B cell (primary cell): Measurements from ENCODE around the gene LRP5. TPM values are rescaled to one million over a fixed set of nuclear protein-coding genes. Genes with fewer than 3 reads are reported as not detected.

Source experiments
- ATAC-seq: fragments of 200-7000 bp; cut with Tn5 transposase; one replicate; pipeline ENCODE4 v1.10.0; 2021; ENCODE audit warnings: low read depth, mild to moderate bottlenecking, moderate number of reproducible peaks, moderate library complexity
- CTCF ChIA-PET: fragments of 350-600 bp; sonication (Branson Sonifier 250); formaldehyde crosslinking; loops from one replicate; lab custom pipeline; 2021; ENCODE audit warnings: antibody characterized with exemption, inconsistent platforms; lab: Charles Lee
- POLR2A ChIA-PET: fragments of 350-600 bp; sonication (Branson Sonifier 250); formaldehyde crosslinking; loops from one replicate; lab custom pipeline; 2021; ENCODE audit warnings: antibody characterized with exemption; lab: Charles Lee
- DNase-seq: peaks from one replicate; pipeline ENCODE4 v3.0.0; 2013
- H2AFZ ChIP-seq: 2 replicates; pipeline ENCODE4 v1.6.1; 2012; ENCODE audit warnings: mild to moderate bottlenecking, low read depth, low read length; ENCODE audit not compliant: insufficient read depth, poor library complexity, severe bottlenecking
- H3K27ac ChIP-seq, 2 donors: 1 replicate in 1 of 2; 2 replicates in 1 of 2; pipeline ENCODE4 v1.5.1; 2012 to 2013; ENCODE audit warnings: low read length in 2 of 2, mild to moderate bottlenecking in 2 of 2, moderate library complexity in 1 of 2
- H3K27me3 ChIP-seq, 4 experiments: fragments of 200-600 bp in 1 of 4; sonication (generic) in 1 of 4; replicated peaks in 1 of 4; 1 replicate in 2 of 4; 2 replicates in 2 of 4; pipeline versions ENCODE4 v1.6.1 to v1.7.0; 2013 to 2016; ENCODE audit warnings: low read length in 3 of 4, mild to moderate bottlenecking in 2 of 4, mixed read lengths in 1 of 4, moderate library complexity in 1 of 4; ENCODE audit not compliant: insufficient read depth in 4 of 4, control insufficient read depth in 3 of 4; ENCODE audit errors: control extremely low read depth in 1 of 4
- H3K36me3 ChIP-seq, 2 experiments: replicated peaks in 1 of 2; 1 replicate in 1 of 2; 2 replicates in 1 of 2; pipeline versions ENCODE4 v1.6.1 to v1.7.1; 2013; ENCODE audit warnings: low read length in 1 of 2; ENCODE audit not compliant: insufficient read depth in 2 of 2, control insufficient read depth in 1 of 2; ENCODE audit errors: control extremely low read depth in 1 of 2, extremely low read depth in 1 of 2
- H3K4me1 ChIP-seq, 2 donors: fragments of 200-600 bp in 1 of 2; sonication (generic) in 1 of 2; 1 replicate in 1 of 2; 2 replicates in 1 of 2; pipeline versions ENCODE4 v1.5.1 to v1.6.1; 2013 to 2017; ENCODE audit warnings: low read length in 2 of 2; ENCODE audit not compliant: control insufficient read depth in 2 of 2, insufficient read depth in 2 of 2
- H3K4me2 ChIP-seq: replicated peaks from 2 replicates; pipeline ENCODE3; 2012; ENCODE audit warnings: mild to moderate bottlenecking, low read depth, low read length; ENCODE audit not compliant: poor library complexity, severe bottlenecking
- H3K4me3 ChIP-seq, 5 experiments: fragments of 200-600 bp in 1 of 5; sonication (generic) in 1 of 5; 1 replicate in 3 of 5; 2 replicates in 2 of 5; pipeline versions ENCODE4 v1.5.1 to v1.7.0; 2011 to 2016; ENCODE audit warnings: low read length in 4 of 5, mild to moderate bottlenecking in 4 of 5, low read depth in 2 of 5, control low read depth in 1 of 5, moderate library complexity in 1 of 5; ENCODE audit not compliant: insufficient read depth in 1 of 5; ENCODE audit errors: control extremely low read depth in 1 of 5, extremely low read depth in 1 of 5
- H3K79me2 ChIP-seq: fragments of 200-600 bp; sonication (generic); one replicate; pipeline ENCODE4 v1.6.0; 2016; ENCODE audit warnings: low read length; ENCODE audit not compliant: control insufficient read depth, insufficient read depth
- H3K9ac ChIP-seq: fragments of 200-600 bp; sonication (generic); 2 replicates; pipeline ENCODE4 v1.6.1; 2017; ENCODE audit warnings: mild to moderate bottlenecking, low read length, moderate library complexity
- H3K9me3 ChIP-seq, 3 donors: one replicate each; pipeline versions ENCODE4 v1.6.1 to v1.7.1; 2013; ENCODE audit warnings: low read length in 2 of 3; ENCODE audit not compliant: control insufficient read depth in 2 of 3, insufficient read depth in 1 of 3; ENCODE audit errors: control extremely low read depth in 1 of 3
- H4K20me1 ChIP-seq: 2 replicates; pipeline ENCODE4 v1.6.0; 2012; ENCODE audit warnings: mild to moderate bottlenecking, low read length; ENCODE audit not compliant: insufficient read depth, control insufficient read depth, poor library complexity, severe bottlenecking
- H3K27ac Mint-ChIP-seq: one replicate; pipeline ENCODE4 v1.8.0; 2021; ENCODE audit warnings: mixed read lengths
- H3K27me3 Mint-ChIP-seq: one replicate; pipeline ENCODE4 v1.8.0; 2021; ENCODE audit warnings: mixed read lengths
- H3K4me1 Mint-ChIP-seq: one replicate; pipeline ENCODE4 v1.8.0; 2021; ENCODE audit warnings: mixed read lengths
- H3K4me3 Mint-ChIP-seq: one replicate; pipeline ENCODE4 v1.8.0; 2021; ENCODE audit warnings: mixed read lengths
- H3K9me3 Mint-ChIP-seq: one replicate; pipeline ENCODE4 v1.8.0; 2022; ENCODE audit warnings: mixed read lengths; ENCODE audit not compliant: insufficient read depth
- CTCF ChIP-seq: fragments of 200-600 bp; IDR thresholded peaks from one replicate; pipeline ENCODE4 v1.8.0; 2022; ENCODE audit warnings: antibody characterized with exemption, mild to moderate bottlenecking
- EZH2 ChIP-seq: IDR thresholded peaks from 2 replicates; pipeline ENCODE4 v1.6.1; 2012; ENCODE audit warnings: borderline replicate concordance, low read depth, mild to moderate bottlenecking, moderate library complexity, low read length; ENCODE audit not compliant: insufficient read depth, poor library complexity, severe bottlenecking
- WGBS: methylation state at CpG from one replicate; pipeline ENCODE4 v1.1.5; 2013; ENCODE audit warnings: missing lambda C conversion rate; ENCODE audit not compliant: insufficient coverage; 5-methylcytosine and 5-hydroxymethylcytosine counted together
- intact Hi-C: fragments of 100-400 bp; cut with micrococcal nuclease; formaldehyde crosslinking; loops from one replicate; pipeline ENCODE4 v1.10.0; 2022
- polyA plus RNA-seq: library from polyadenylated mRNA; depleted of rRNA; stranded (reverse); fragments of >200 nt; gene quantifications from 2 replicates; pipeline ENCODE4 v1.2.3, GENCODE V29; 2012
- total RNA-seq, 2 donors: library from RNA; stranded (reverse); fragments of 120-200 nt in 1 of 2; gene quantifications; 1 replicate in 1 of 2; 2 replicates in 1 of 2; pipeline versions ENCODE4 v1.2.3 to v1.2.4, GENCODE V29; 2013 to 2022

Gene LRP5
- total and polyA plus RNA-seq, 2 donors (not counting 1 experiment from before 2014, with no cell fraction given): 2.4 to 13.9 TPM

- Histone ChIP-seq H2AFZ (no peak overlapping the region), H3K27ac (no peak overlapping the region), H4K20me1 (no peaks in the 10 kb centered on the region), H3K4me3 (no peak overlapping the region), H3K4me1 (no peaks in the 10 kb centered on the region), H3K9ac (no peak overlapping the region), H3K36me3 (no peaks in the 10 kb centered on the region), H3K27me3 (no peaks in the 10 kb centered on the region), H3K79me2 (no peaks in the 10 kb centered on the region), H3K9me3 (peaks cover 0 to 10% (median 0%) of the 10 kb centered on the region in 3 donors), H3K4me2 (no peak overlapping the region)
- DNase-seq (no peak), ATAC-seq (no peak)
- Mint-ChIP-seq H3K4me3 (no peak overlapping the region), H3K9me3 (no peaks in the 10 kb centered on the region), H3K27ac (no peak overlapping the region), H3K27me3 (no peaks in the 10 kb centered on the region), H3K4me1 (peaks cover 11% of the 10 kb centered on the region)
- intact Hi-C loops: no loop called here
- ChIA-PET CTCF (no interaction called here), POLR2A (no interaction called here)
- 100% methylated on average over 8 of the region's 8 CpGs for WGBS
- TF ChIP-seq CTCF (no peak), EZH2 (no peak)
Measured at GRCh38 chr11:68361702-68362101, 49.3 kb downstream of the LRP5 start.

- ChIA-PET CTCF (no interaction called here), POLR2A (no interaction called here)
- no peak overlapping the region for H3K4me3 Mint-ChIP-seq
- no peaks in the 10 kb centered on the region for H3K36me3 ChIP-seq
- H3K27me3 ChIP-seq: no peaks in the 10 kb centered on the region
- H3K9ac ChIP-seq: no peak overlapping the region
- H3K27ac Mint-ChIP-seq: peak overlapping the region; percentile 55
- intact Hi-C loops: no loop called here
- no peaks in the 10 kb centered on the region for H3K27me3 Mint-ChIP-seq
- ATAC-seq (no peak), DNase-seq (no peak)
- H2AFZ ChIP-seq: no peak overlapping the region
- no peaks in the 10 kb centered on the region for H3K79me2 ChIP-seq
- H3K4me3 ChIP-seq: no peak overlapping the region
- peaks cover 12% of the 10 kb centered on the region for H3K4me1 Mint-ChIP-seq
- H3K27ac ChIP-seq: no peak overlapping the region
- no peak overlapping the region for H3K4me2 ChIP-seq
- peaks cover 0 to 10% (median 0%) of the 10 kb centered on the region in 3 donors for H3K9me3 ChIP-seq
- 89% methylated on average over 12 of the region's 15 CpGs for WGBS
- no peaks in the 10 kb centered on the region for H4K20me1 ChIP-seq
- no peaks in the 10 kb centered on the region for H3K9me3 Mint-ChIP-seq
- TF ChIP-seq CTCF (no peak), EZH2 (no peak)
- H3K4me1 ChIP-seq: no peaks in the 10 kb centered on the region
Measured at GRCh38 chr11:68362801-68363379, 50.5 kb downstream of the LRP5 start.
